Measurements from ENCODE around the gene LARGE1. TPM values are rescaled to one million over a fixed set of nuclear protein-coding genes. Genes with fewer than 3 reads are reported as not detected.

Gene LARGE1
- total RNA-seq, 1 donor from 2014 or later, result 81.2 TPM

- Mint-ChIP-seq H3K4me3 (ENCODE audit: unreplicated experiment) (no peak overlapping the region), H3K36me3 (ENCODE audit: unreplicated experiment) (no peaks in the 10 kb centered on the region), H3K9me3 (ENCODE audit: unreplicated experiment) (no peaks in the 10 kb centered on the region), H3K27me3 (ENCODE audit: unreplicated experiment) (no peaks in the 10 kb centered on the region), H3K27ac (ENCODE audit: unreplicated experiment) (no peak overlapping the region), H3K4me1 (ENCODE audit: low read depth, unreplicated experiment) (peaks cover 7% of the 10 kb centered on the region)
- no peak for TF ChIP-seq CTCF (IDR thresholded peaks at IDR 0.05; ENCODE audit: partially characterized antibody, unreplicated experiment)
- no peak for DNase-seq
These were observed 647.4 kb downstream of the LARGE1 start for GRCh38 chr22:33272871-33273270.

- TF ChIP-seq CTCF (IDR thresholded peaks at IDR 0.05; ENCODE audit: partially characterized antibody, unreplicated experiment), result no peak
- no peak for DNase-seq
- H3K36me3 Mint-ChIP-seq (ENCODE audit: unreplicated experiment), result no peaks in the 10 kb centered on the region
- H3K4me3 Mint-ChIP-seq (ENCODE audit: unreplicated experiment), result no peak overlapping the region
- H3K4me1 Mint-ChIP-seq (ENCODE audit: low read depth, unreplicated experiment), result peaks cover 7% of the 10 kb centered on the region
- no peaks in the 10 kb centered on the region for H3K9me3 Mint-ChIP-seq (ENCODE audit: unreplicated experiment)
- H3K27me3 Mint-ChIP-seq (ENCODE audit: unreplicated experiment), result no peaks in the 10 kb centered on the region
- no peak overlapping the region for H3K27ac Mint-ChIP-seq (ENCODE audit: unreplicated experiment)
These were observed 648.1 kb downstream of the LARGE1 start for GRCh38 chr22:33272180-33272579.

- H3K4me1 Mint-ChIP-seq (ENCODE audit: low read depth, unreplicated experiment), result peaks cover 7% of the 10 kb centered on the region
- no peaks in the 10 kb centered on the region for H3K27me3 Mint-ChIP-seq (ENCODE audit: unreplicated experiment)
- no peak for DNase-seq
- TF ChIP-seq CTCF (IDR thresholded peaks at IDR 0.05; ENCODE audit: partially characterized antibody, unreplicated experiment), result no peak
- H3K4me3 Mint-ChIP-seq (ENCODE audit: unreplicated experiment), result no peak overlapping the region
- no peaks in the 10 kb centered on the region for H3K9me3 Mint-ChIP-seq (ENCODE audit: unreplicated experiment)
- H3K36me3 Mint-ChIP-seq (ENCODE audit: unreplicated experiment), result no peaks in the 10 kb centered on the region
- H3K27ac Mint-ChIP-seq (ENCODE audit: unreplicated experiment), result no peak overlapping the region
These were observed 648.7 kb downstream of the LARGE1 start for GRCh38 chr22:33271390-33272161.

- Mint-ChIP-seq H3K27me3 (ENCODE audit: unreplicated experiment) (no peaks in the 10 kb centered on the region), H3K4me1 (ENCODE audit: low read depth, unreplicated experiment) (peaks cover 7% of the 10 kb centered on the region), H3K9me3 (ENCODE audit: unreplicated experiment) (no peaks in the 10 kb centered on the region), H3K36me3 (ENCODE audit: unreplicated experiment) (peaks cover 3% of the 10 kb centered on the region), H3K4me3 (ENCODE audit: unreplicated experiment) (no peak overlapping the region), H3K27ac (ENCODE audit: unreplicated experiment) (no peak overlapping the region)
- no peak for DNase-seq
- no peak for TF ChIP-seq CTCF (IDR thresholded peaks at IDR 0.05; ENCODE audit: partially characterized antibody, unreplicated experiment)
These were observed 649.7 kb downstream of the LARGE1 start for GRCh38 chr22:33270596-33270995.

- Mint-ChIP-seq H3K9me3 (ENCODE audit: unreplicated experiment) (peaks cover 2% of the 10 kb centered on the region), H3K4me3 (ENCODE audit: unreplicated experiment) (no peak overlapping the region), H3K27me3 (ENCODE audit: unreplicated experiment) (peaks cover 3% of the 10 kb centered on the region), H3K27ac (ENCODE audit: unreplicated experiment) (no peak overlapping the region), H3K4me1 (ENCODE audit: low read depth, unreplicated experiment) (peaks cover 5% of the 10 kb centered on the region), H3K36me3 (ENCODE audit: unreplicated experiment) (peaks cover 7% of the 10 kb centered on the region)
- TF ChIP-seq CTCF (IDR thresholded peaks at IDR 0.05; ENCODE audit: partially characterized antibody, unreplicated experiment), result no peak
- DNase-seq, result no peak
These were observed 658.6 kb downstream of the LARGE1 start for GRCh38 chr22:33261699-33262098.

All from glutamatergic neuron (in vitro differentiated cells).